ENCODE results near the gene MPRIP.
"Not testable (repeated sequence)": the region's sequence is repeated elsewhere in the genome, so short reads cannot be mapped to it uniquely, and the experiment has no call there.

The MPRIP gene

DNA sequence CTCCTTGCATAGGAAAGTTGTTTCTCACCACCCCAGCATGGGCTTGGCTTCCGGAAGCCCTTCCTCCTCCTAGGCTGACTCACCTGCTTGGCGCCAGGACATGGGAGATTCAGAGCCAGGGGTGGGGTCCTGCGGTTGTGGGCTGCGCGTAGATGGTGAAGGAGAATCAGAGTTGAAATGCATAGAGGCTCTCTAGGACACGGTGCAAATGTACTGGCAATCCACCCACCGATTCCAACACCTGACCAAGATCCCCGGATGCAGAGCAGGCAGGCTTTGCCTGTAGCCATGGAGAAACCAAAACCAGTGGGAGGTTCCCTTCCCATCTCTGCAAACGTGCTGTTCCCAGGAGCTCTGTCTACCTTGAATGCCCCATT is 27.5 kb upstream of the MPRIP start:
- H3K4me1 ChIP-seq (ENCODE audit: control insufficient read depth, insufficient read depth, low read length, unreplicated experiment); H3K4me3 ChIP-seq (ENCODE audit: low read depth, low read length); H3K79me2 ChIP-seq (ENCODE audit: control insufficient read depth, insufficient read depth, low read length, unreplicated experiment); H3K27ac ChIP-seq (ENCODE audit: low read depth, low read length); H3K27me3 ChIP-seq (ENCODE audit: insufficient read depth, low read length); H2AFZ ChIP-seq (ENCODE audit: low read length, unreplicated experiment); H3K36me3 ChIP-seq (ENCODE audit: insufficient read depth, low read length): not testable (repeated sequence)

DNA sequence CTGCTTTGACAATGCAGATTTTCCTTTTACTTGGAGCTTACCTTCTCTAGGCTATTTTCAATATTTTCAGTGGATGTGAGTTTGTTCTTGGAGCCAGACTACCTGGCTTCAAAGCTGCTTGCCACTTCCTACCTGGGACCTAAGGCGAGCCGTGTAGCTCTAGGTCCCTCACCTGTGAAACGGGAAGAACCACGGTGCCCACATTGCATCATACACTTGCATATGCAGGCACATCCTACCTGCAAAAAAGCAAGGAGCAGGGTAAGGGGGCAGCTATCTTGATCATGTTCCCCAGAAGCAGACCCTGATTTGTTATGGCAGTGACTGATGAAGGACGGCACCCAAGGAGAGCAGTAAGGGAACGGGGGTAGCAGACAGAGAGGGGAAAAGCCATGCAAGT is 27.0 kb upstream of the MPRIP start:
- H3K79me2 ChIP-seq (ENCODE audit: control insufficient read depth, insufficient read depth, low read length, unreplicated experiment), result no peaks in the 10 kb centered on the region
- no peak overlapping the region for H3K27ac ChIP-seq (ENCODE audit: low read depth, low read length)
- no peak overlapping the region for H3K4me3 ChIP-seq (ENCODE audit: low read depth, low read length)
- no peaks in the 10 kb centered on the region for H3K4me1 ChIP-seq (ENCODE audit: control insufficient read depth, insufficient read depth, low read length, unreplicated experiment)
- H3K36me3 ChIP-seq (ENCODE audit: insufficient read depth, low read length), result no peaks in the 10 kb centered on the region
- H3K27me3 ChIP-seq (ENCODE audit: insufficient read depth, low read length), result no peaks in the 10 kb centered on the region
- H2AFZ ChIP-seq (ENCODE audit: low read length, unreplicated experiment), result no peak overlapping the region

DNA sequence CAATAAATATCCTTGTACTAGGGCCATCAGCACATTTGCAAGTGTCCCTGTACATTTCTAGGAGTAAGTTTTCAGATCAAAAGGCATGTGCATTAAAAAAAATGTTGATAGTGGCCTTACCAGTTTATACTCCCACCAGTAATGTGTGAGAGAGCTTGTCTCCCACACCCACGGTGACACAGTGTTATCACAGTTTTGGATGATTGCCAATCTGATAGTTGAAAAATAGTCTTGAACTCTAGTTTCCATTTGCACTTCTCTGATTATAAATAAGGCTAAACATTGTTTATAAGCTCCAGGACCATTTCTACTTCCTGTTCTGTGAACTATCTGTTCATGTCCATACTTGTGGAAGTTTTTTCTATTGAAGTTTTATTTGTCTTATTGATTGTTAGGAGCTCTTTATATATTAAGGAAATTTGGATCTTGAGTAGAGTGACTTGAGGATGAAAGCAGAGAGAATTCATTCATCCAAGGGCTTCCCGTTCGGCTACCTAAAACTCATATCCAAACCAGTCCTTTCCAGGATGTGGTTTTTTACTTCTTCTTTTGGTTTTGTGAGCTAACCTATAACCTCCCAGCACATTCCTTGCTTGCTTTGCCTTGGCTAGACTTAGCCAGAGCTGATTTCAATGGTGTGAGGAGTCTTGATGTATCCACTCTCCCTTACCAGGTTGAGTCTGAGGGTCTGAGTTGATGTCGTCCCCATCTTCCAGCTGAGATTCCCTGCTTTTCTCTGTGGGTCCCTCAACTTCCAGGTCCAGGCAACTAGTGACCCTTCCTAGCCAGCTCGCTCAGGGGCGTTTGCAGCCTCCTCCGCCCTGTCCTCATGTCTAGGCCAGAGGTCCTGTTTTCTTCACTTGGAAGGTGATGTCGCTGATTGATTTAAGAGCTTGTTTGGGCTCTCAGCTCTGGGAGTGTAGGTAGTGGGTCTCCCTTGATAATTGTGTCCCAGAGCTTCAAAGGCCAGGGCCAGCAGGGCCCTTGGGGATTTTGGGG is 25.8 kb upstream of the MPRIP start:
- H3K27me3 ChIP-seq (ENCODE audit: insufficient read depth, low read length); H3K79me2 ChIP-seq (ENCODE audit: control insufficient read depth, insufficient read depth, low read length, unreplicated experiment); H3K4me1 ChIP-seq (ENCODE audit: control insufficient read depth, insufficient read depth, low read length, unreplicated experiment); H3K27ac ChIP-seq (ENCODE audit: low read depth, low read length); H3K4me3 ChIP-seq (ENCODE audit: low read depth, low read length); H3K36me3 ChIP-seq (ENCODE audit: insufficient read depth, low read length); H2AFZ ChIP-seq (ENCODE audit: low read length, unreplicated experiment): not testable (repeated sequence)

DNA sequence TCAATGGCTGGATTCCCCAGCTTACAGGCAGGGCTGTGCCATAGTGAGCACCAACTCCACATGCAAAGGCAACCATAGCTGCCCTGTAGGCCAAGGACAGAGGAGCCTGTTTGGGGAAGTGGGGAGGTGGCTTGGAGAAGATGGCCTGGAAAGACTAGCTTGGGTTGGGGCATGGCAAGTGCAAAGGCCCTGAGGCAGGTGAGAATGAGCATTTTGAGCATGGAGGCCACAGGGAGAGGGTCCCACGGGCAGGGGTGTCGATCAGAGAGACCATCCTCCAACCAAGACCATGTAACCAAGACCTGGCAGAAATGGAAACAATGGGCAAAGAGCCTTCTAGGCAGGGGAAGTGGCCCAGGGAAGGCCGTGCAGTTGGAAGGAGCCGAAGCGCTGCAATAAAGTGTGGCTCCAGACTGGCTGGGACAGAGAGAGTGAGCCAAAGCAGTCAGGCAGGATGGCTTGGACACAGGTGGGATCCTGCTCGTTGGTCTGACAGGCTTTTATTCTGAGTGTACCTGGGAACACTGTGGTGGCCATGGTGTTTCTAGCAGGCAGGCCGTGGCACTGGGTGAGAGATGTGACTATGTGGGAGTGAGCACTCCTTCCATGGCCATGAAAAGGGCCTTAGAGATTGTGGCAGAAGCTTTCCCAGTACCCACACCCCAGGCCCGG is 24.8 kb upstream of the MPRIP start:
- H3K36me3 ChIP-seq (ENCODE audit: insufficient read depth, low read length), result no peaks in the 10 kb centered on the region
- peaks cover 11% of the 10 kb centered on the region for H3K4me1 ChIP-seq (ENCODE audit: control insufficient read depth, insufficient read depth, low read length, unreplicated experiment)
- H3K79me2 ChIP-seq (ENCODE audit: control insufficient read depth, insufficient read depth, low read length, unreplicated experiment), result no peaks in the 10 kb centered on the region
- H3K27ac ChIP-seq (ENCODE audit: low read depth, low read length), result no peak overlapping the region
- H3K4me3 ChIP-seq (ENCODE audit: low read depth, low read length), result no peak overlapping the region
- H2AFZ ChIP-seq (ENCODE audit: low read length, unreplicated experiment), result no peak overlapping the region
- no peaks in the 10 kb centered on the region for H3K27me3 ChIP-seq (ENCODE audit: insufficient read depth, low read length)

DNA sequence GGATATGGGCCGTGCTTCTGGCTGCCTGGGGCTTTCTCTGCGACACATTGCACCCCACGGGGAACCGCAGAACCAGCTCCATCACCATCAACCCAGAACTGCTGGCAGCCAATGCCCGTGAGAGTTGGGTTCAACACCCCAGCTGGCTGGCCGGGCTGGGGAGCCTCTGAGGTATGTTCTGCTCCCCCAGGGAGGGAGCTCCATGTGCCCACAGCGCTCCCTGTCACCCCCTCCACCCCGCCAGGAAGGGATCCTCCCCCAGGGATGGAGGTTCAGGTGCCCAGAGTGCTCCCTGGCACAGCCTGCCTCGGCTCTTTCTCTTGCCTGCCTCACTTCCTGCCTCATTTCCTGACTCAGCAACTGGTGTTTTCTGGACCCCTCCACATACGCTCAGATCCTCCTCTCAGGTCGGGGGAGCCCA is 24.2 kb upstream of the MPRIP start:
- no peak overlapping the region for H3K4me3 ChIP-seq (ENCODE audit: low read depth, low read length)
- no peaks in the 10 kb centered on the region for H3K36me3 ChIP-seq (ENCODE audit: insufficient read depth, low read length)
- H3K27ac ChIP-seq (ENCODE audit: low read depth, low read length), result no peak overlapping the region
- H3K27me3 ChIP-seq (ENCODE audit: insufficient read depth, low read length), result no peaks in the 10 kb centered on the region
- H3K79me2 ChIP-seq (ENCODE audit: control insufficient read depth, insufficient read depth, low read length, unreplicated experiment), result no peaks in the 10 kb centered on the region
- H3K4me1 ChIP-seq (ENCODE audit: control insufficient read depth, insufficient read depth, low read length, unreplicated experiment), result peaks cover 11% of the 10 kb centered on the region
- no peak overlapping the region for H2AFZ ChIP-seq (ENCODE audit: low read length, unreplicated experiment)

DNA sequence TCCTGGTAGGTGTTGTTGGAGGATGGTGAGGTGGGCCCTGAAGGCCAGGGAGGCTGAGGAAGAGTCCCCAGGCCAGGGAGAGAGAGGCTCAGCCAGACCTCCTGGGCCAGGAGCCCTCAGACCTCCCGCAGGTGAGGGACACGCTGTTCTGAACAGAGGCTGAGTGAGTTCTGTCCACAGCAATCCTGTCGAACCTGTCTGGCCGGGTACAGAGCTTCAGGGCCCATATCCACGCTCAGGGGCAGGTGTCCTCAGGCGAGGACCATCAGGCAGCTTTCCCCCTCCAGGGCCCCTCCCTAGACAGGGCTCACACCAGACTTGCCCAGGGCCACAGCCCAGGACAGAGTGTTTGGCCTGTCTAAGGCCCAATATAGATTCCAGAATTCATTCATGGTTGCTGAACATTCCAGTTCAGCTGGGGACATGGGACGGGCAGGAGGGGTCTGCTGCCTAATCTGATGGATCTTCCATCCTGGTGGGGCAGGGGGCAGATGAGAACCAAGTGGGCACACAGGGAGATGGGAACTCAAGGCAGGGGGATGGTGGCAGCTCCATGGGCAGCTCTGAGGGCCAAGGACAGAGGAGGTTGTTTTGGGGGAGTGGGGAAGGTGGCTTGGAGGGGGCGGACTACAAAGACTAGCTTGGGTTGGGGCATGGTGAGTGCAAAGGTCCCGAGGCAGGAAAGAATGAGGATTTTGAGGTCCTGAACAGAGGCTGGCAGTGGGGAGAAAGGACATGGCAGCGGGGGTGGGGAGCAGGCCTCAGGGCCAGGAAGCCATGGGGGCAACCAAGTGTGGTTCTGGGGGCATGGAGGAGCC is 23.4 kb upstream of the MPRIP start:
- no peaks in the 10 kb centered on the region for H3K27me3 ChIP-seq (ENCODE audit: insufficient read depth, low read length)
- H3K4me3 ChIP-seq (ENCODE audit: low read depth, low read length), result no peak overlapping the region
- peaks cover 11% of the 10 kb centered on the region for H3K4me1 ChIP-seq (ENCODE audit: control insufficient read depth, insufficient read depth, low read length, unreplicated experiment)
- no peak overlapping the region for H2AFZ ChIP-seq (ENCODE audit: low read length, unreplicated experiment)
- no peaks in the 10 kb centered on the region for H3K79me2 ChIP-seq (ENCODE audit: control insufficient read depth, insufficient read depth, low read length, unreplicated experiment)
- H3K36me3 ChIP-seq (ENCODE audit: insufficient read depth, low read length), result no peaks in the 10 kb centered on the region
- H3K27ac ChIP-seq (ENCODE audit: low read depth, low read length), result no peak overlapping the region

DNA sequence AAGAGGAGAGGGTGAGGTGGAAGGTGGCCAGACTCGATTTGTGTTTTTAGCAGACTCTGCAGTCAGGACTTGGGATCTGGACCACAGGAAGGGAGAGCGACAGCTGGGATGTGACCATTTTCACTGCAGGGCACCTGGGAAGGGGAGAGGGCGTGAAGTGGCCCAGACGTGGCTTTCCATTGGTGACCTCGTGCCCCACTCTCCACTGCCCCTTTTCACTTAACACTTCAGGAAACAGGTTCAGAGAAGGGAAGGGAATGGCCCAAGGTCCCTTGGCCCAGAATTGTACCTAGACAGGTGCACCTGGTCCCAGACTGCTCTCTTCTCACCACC is 22.9 kb upstream of the MPRIP start:
- H3K36me3 ChIP-seq (ENCODE audit: insufficient read depth, low read length), result no peaks in the 10 kb centered on the region
- H3K4me1 ChIP-seq (ENCODE audit: control insufficient read depth, insufficient read depth, low read length, unreplicated experiment), result peaks cover 11% of the 10 kb centered on the region
- H3K79me2 ChIP-seq (ENCODE audit: control insufficient read depth, insufficient read depth, low read length, unreplicated experiment), result no peaks in the 10 kb centered on the region
- H3K27me3 ChIP-seq (ENCODE audit: insufficient read depth, low read length), result no peaks in the 10 kb centered on the region
- no peak overlapping the region for H3K4me3 ChIP-seq (ENCODE audit: low read depth, low read length)
- no peak overlapping the region for H2AFZ ChIP-seq (ENCODE audit: low read length, unreplicated experiment)
- no peak overlapping the region for H3K27ac ChIP-seq (ENCODE audit: low read depth, low read length)

DNA sequence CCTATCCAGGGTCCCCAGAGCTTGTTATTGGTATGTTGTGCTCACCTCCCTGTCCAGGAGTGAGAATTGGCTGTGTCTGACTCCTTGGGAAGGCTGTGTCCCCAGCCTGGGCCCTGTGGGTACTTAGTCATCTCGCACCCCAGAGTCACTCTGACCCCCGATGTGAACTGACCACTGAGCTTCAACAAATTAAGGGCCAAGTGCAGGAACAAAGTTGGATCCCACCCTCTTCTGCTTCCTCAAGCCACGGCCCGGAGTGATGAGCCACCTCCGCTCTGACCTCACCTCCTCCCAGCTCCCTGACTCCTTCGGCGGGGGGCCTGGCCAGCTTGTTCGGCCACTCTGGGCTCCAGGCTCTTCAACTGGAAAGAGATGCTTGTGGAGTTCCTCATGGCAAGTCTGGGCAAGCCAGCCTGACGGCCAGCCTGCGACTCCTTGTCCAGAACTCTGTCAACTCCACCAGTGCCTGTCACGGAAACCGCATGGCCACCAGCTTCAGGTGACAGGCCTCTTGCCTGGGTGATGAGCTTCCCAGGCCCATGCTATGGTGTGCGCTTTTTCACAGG is 22.3 kb upstream of the MPRIP start:
- Histone ChIP-seq H3K27me3 (ENCODE audit: insufficient read depth, low read length) (no peaks in the 10 kb centered on the region), H3K4me1 (ENCODE audit: control insufficient read depth, insufficient read depth, low read length, unreplicated experiment) (peaks cover 12% of the 10 kb centered on the region), H3K36me3 (ENCODE audit: insufficient read depth, low read length) (no peaks in the 10 kb centered on the region), H3K27ac (ENCODE audit: low read depth, low read length) (no peak overlapping the region), H2AFZ (ENCODE audit: low read length, unreplicated experiment) (no peak overlapping the region), H3K79me2 (ENCODE audit: control insufficient read depth, insufficient read depth, low read length, unreplicated experiment) (no peaks in the 10 kb centered on the region), H3K4me3 (ENCODE audit: low read depth, low read length) (no peak overlapping the region)

DNA sequence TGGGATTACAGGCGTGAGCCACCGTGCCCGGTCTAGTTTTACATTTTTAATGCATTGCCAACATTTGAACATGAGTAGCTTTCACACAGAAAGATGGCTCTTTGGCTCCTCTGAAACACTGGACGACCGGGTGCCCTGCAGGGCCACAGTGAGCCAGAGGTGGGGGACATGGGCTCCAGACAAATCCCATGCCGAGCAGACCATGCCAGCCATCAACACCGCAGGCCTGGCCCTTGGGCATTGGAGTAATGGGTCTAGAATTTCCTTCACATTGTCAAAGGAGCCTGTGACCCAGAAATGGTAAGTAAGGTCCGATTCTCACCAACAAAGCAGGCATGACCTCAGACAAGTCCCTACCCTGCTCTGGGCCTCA is 21.4 kb upstream of the MPRIP start:
- H2AFZ ChIP-seq (ENCODE audit: low read length, unreplicated experiment), result peak overlapping the region; percentile 13
- H3K4me3 ChIP-seq (ENCODE audit: low read depth, low read length), result no peak overlapping the region
- H3K27me3 ChIP-seq (ENCODE audit: insufficient read depth, low read length), result no peaks in the 10 kb centered on the region
- H3K27ac ChIP-seq (ENCODE audit: low read depth, low read length), result no peak overlapping the region
- no peaks in the 10 kb centered on the region for H3K36me3 ChIP-seq (ENCODE audit: insufficient read depth, low read length)
- no peaks in the 10 kb centered on the region for H3K79me2 ChIP-seq (ENCODE audit: control insufficient read depth, insufficient read depth, low read length, unreplicated experiment)
- peaks cover 18% of the 10 kb centered on the region for H3K4me1 ChIP-seq (ENCODE audit: control insufficient read depth, insufficient read depth, low read length, unreplicated experiment)

DNA sequence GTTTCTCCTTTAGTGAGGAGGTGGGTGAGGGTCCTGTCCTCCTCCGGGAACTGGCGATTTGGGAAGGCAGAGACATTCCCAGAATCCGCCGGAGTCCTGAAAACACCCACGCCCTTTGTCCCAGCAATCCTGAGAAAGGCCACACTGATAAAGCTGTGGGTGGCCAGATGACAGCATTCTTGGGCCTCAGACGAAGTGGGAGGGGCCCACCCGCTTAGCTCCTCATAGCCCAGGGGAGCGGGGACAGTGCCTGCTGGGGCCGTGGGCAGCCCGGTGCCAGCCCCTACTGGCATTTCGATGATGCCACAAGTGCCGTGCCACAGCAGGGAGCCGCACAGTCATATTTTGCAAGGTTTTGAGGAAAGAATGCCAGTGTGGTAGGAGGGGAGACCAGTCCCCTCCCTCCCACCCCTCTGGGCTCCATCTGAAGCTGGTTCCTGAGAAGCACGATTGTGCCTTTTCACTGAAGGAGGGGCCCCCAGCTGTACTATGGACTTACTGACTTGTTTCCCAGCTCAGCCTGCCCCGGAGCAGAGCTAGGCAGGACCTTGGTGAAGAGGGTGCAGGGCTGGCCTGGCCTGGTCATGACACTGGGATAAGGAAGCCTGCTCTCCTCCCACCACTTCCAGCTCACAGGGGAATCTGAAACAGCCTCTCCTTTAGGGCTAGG is 20.9 kb upstream of the MPRIP start:
- no peaks in the 10 kb centered on the region for H3K27me3 ChIP-seq (ENCODE audit: insufficient read depth, low read length)
- H3K27ac ChIP-seq (ENCODE audit: low read depth, low read length), result no peak overlapping the region
- peaks cover 18% of the 10 kb centered on the region for H3K4me1 ChIP-seq (ENCODE audit: control insufficient read depth, insufficient read depth, low read length, unreplicated experiment)
- H3K4me3 ChIP-seq (ENCODE audit: low read depth, low read length), result no peak overlapping the region
- H2AFZ ChIP-seq (ENCODE audit: low read length, unreplicated experiment), result peak overlapping the region; percentile 13
- no peaks in the 10 kb centered on the region for H3K79me2 ChIP-seq (ENCODE audit: control insufficient read depth, insufficient read depth, low read length, unreplicated experiment)
- H3K36me3 ChIP-seq (ENCODE audit: insufficient read depth, low read length), result no peaks in the 10 kb centered on the region
